WTC11 (cell line): ENCODE results near the gene STAB1. TPM values are rescaled to one million over a fixed set of nuclear protein-coding genes. Genes with fewer than 3 reads are reported as not detected.

Experiments
- ATAC-seq: fragments of 200-7000 bp; cut with Tn5 transposase; 2 replicates; pipeline ENCODE4 v1.10.0; 2021; ENCODE audit warnings: mild to moderate bottlenecking, moderate library complexity
- CTCF ChIA-PET: fragments of 300-600 bp; sonication (Branson Sonifier 250); formaldehyde crosslinking; loops from one replicate; lab custom pipeline; 2021; ENCODE audit warnings: antibody characterized with exemption; lab: Charles Lee
- POLR2A ChIA-PET: fragments of 350-600 bp; sonication (Branson Sonifier 250); formaldehyde crosslinking; loops from one replicate; lab custom pipeline; 2021; ENCODE audit warnings: antibody characterized with exemption; lab: Charles Lee
- DNase-seq: peaks from one replicate; pipeline ENCODE4 v3.0.0; 2021; ENCODE audit warnings: low spot score
- H3K27ac Mint-ChIP-seq: 2 replicates; pipeline ENCODE4 v1.8.0; 2021; ENCODE audit warnings: mixed read lengths
- H3K27me3 Mint-ChIP-seq: 2 replicates; pipeline ENCODE4 v1.8.0; 2021; ENCODE audit warnings: low read depth, mild to moderate bottlenecking, moderate library complexity, mixed read lengths
- H3K36me3 Mint-ChIP-seq: 2 replicates; pipeline ENCODE4 v1.8.0; 2021; ENCODE audit warnings: mixed read lengths
- H3K4me1 Mint-ChIP-seq: 2 replicates; pipeline ENCODE4 v1.8.0; 2022; ENCODE audit warnings: mixed read lengths
- H3K4me3 Mint-ChIP-seq: 2 replicates; pipeline ENCODE4 v1.8.0; 2021; ENCODE audit warnings: mild to moderate bottlenecking, moderate library complexity, mixed read lengths
- H3K9me3 Mint-ChIP-seq: 2 replicates; pipeline ENCODE4 v1.8.0; 2021; ENCODE audit warnings: mixed read lengths
- ATF1 ChIP-seq: sonication (generic); formaldehyde crosslinking; IDR thresholded peaks from 2 replicates; pipeline ENCODE4 v1.8.1; 2023; ENCODE audit warnings: mild to moderate bottlenecking, moderate library complexity, missing genetic modification reagents
- CREB1 ChIP-seq: sonication (generic); formaldehyde crosslinking; IDR thresholded peaks from 2 replicates; pipeline ENCODE4 v1.8.0; 2023; ENCODE audit warnings: mild to moderate bottlenecking, missing genetic modification reagents
- CREM ChIP-seq: sonication (generic); formaldehyde crosslinking; IDR thresholded peaks from 2 replicates; pipeline ENCODE4 v1.8.1; 2022; ENCODE audit warnings: mild to moderate bottlenecking, missing genetic modification reagents, moderate library complexity
- ESRRA ChIP-seq: sonication (generic); formaldehyde crosslinking; IDR thresholded peaks from 2 replicates; pipeline ENCODE4 v1.8.1; 2022; ENCODE audit warnings: mild to moderate bottlenecking, missing genetic modification reagents, borderline replicate concordance
- JAZF1 ChIP-seq: fragments of 250-450 bp; sonication (Bioruptor Pico); IDR thresholded peaks from 2 replicates; pipeline ENCODE4 v1.9.0; 2021; ENCODE audit warnings: moderate library complexity, mild to moderate bottlenecking, inconsistent platforms
- KAT7 ChIP-seq: sonication (generic); formaldehyde crosslinking; IDR thresholded peaks from 2 replicates; pipeline ENCODE4 v1.8.1; 2023; ENCODE audit warnings: missing genetic modification reagents, mild to moderate bottlenecking, borderline replicate concordance
- MLX ChIP-seq: sonication (generic); formaldehyde crosslinking; IDR thresholded peaks from 2 replicates; pipeline ENCODE4 v1.8.1; 2023; ENCODE audit warnings: mild to moderate bottlenecking, missing genetic modification reagents, moderate library complexity
- NFYB ChIP-seq: sonication (generic); formaldehyde crosslinking; conservative IDR thresholded peaks from 2 replicates; pipeline ENCODE4 v1.8.0; 2022; ENCODE audit warnings: low read depth, missing genetic modification reagents
- TCF7 ChIP-seq: sonication (generic); formaldehyde crosslinking; IDR thresholded peaks from 2 replicates; pipeline ENCODE4 v1.8.0; 2022; ENCODE audit warnings: mild to moderate bottlenecking, low read depth, missing genetic modification reagents, moderate library complexity
- ZNF219 ChIP-seq: sonication (generic); formaldehyde crosslinking; IDR thresholded peaks from 2 replicates; pipeline ENCODE4 v1.8.0; 2023; ENCODE audit warnings: missing genetic modification reagents, mild to moderate bottlenecking, borderline replicate concordance
- ZNF396 ChIP-seq: fragments of 250-450 bp; sonication (Bioruptor Pico); IDR thresholded peaks from 2 replicates; pipeline ENCODE4 v1.8.0; 2021; ENCODE audit warnings: mild to moderate bottlenecking, moderate library complexity, borderline replicate concordance
- ZNF416 ChIP-seq: fragments of 250-450 bp; sonication (Bioruptor Pico); IDR thresholded peaks from 2 replicates; pipeline ENCODE4 v1.9.0; 2021; ENCODE audit warnings: mild to moderate bottlenecking, inconsistent platforms
- ZNF425 ChIP-seq: fragments of 250-450 bp; sonication (Bioruptor Pico); conservative IDR thresholded peaks from 2 replicates; pipeline ENCODE4 v1.9.0; 2021; ENCODE audit warnings: mild to moderate bottlenecking
- total RNA-seq: library from RNA; stranded (reverse); gene quantifications from 3 replicates; pipeline ENCODE4 v1.2.3, GENCODE V29; 2021
- TF ChIP-seq, protein P1 (sequence below): fragments of 250-450 bp; sonication (Bioruptor Pico); IDR thresholded peaks from 2 replicates; pipeline ENCODE4 v1.9.0; 2021; ENCODE audit warnings: moderate library complexity, mild to moderate bottlenecking, inconsistent platforms, borderline replicate concordance
- TF ChIP-seq, protein P2 (sequence below): sonication (generic); formaldehyde crosslinking; IDR thresholded peaks from 2 replicates; pipeline ENCODE4 v1.8.1; 2022; ENCODE audit warnings: mild to moderate bottlenecking, missing genetic modification reagents, moderate library complexity, borderline replicate concordance
- TF ChIP-seq, protein P3 (sequence below): sonication (generic); formaldehyde crosslinking; IDR thresholded peaks from 2 replicates; pipeline ENCODE4 v1.8.0; 2023; ENCODE audit warnings: mild to moderate bottlenecking, missing genetic modification reagents
- TF ChIP-seq, protein P4 (sequence below): fragments of 250-450 bp; sonication (Bioruptor Pico); IDR thresholded peaks from 2 replicates; pipeline ENCODE4 v1.9.0; 2021; ENCODE audit warnings: mild to moderate bottlenecking
- TF ChIP-seq, protein P5 (sequence below): sonication (generic); formaldehyde crosslinking; IDR thresholded peaks from 2 replicates; pipeline ENCODE4 v1.8.1; 2023; ENCODE audit warnings: mild to moderate bottlenecking, missing genetic modification reagents

Gene STAB1
- total RNA-seq, 1 experiment from 2014 or later = 1.9 TPM

- H3K4me3 Mint-ChIP-seq = no peak overlapping the region
- ATAC-seq (no peak), DNase-seq (no peak)
- H3K4me1 Mint-ChIP-seq = no peaks in the 10 kb centered on the region
- peaks cover 33% of the 10 kb centered on the region for H3K36me3 Mint-ChIP-seq
- H3K27ac Mint-ChIP-seq = no peak overlapping the region; the same call in 1 of the 2 replicates
- H3K9me3 Mint-ChIP-seq = no peaks in the 10 kb centered on the region
- ChIA-PET CTCF (interaction anchor here (0.6 kb wide), 1 partner anchor 387 kb away, joined by 5 read pairs; no protein-coding TSS in a partner anchor), POLR2A (no interaction called here)
- TF ChIP-seq ZNF425 (CRISPR knock-in tag) = no peak
- TF ChIP-seq, protein P1, sequence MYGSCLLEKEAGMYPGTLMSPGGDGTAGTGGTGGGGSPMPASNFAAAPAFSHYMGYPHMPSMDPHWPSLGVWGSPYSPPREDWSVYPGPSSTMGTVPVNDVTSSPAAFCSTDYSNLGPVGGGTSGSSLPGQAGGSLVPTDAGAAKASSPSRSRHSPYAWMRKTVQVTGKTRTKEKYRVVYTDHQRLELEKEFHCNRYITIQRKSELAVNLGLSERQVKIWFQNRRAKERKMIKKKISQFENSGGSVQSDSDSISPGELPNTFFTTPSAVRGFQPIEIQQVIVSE (CRISPR knock-in tag) = no peak
- TF ChIP-seq, protein P2, sequence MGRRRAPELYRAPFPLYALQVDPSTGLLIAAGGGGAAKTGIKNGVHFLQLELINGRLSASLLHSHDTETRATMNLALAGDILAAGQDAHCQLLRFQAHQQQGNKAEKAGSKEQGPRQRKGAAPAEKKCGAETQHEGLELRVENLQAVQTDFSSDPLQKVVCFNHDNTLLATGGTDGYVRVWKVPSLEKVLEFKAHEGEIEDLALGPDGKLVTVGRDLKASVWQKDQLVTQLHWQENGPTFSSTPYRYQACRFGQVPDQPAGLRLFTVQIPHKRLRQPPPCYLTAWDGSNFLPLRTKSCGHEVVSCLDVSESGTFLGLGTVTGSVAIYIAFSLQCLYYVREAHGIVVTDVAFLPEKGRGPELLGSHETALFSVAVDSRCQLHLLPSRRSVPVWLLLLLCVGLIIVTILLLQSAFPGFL (CRISPR knock-in tag) = no peak
- TF ChIP-seq CREM (CRISPR knock-in tag) = no peak
- no peaks in the 10 kb centered on the region for H3K27me3 Mint-ChIP-seq
Observed at GRCh38 chr3:52469001-52469400, 26.1 kb upstream of the STAB1 start.

- no peaks in the 10 kb centered on the region for H3K27me3 Mint-ChIP-seq
- no peaks in the 10 kb centered on the region for H3K4me1 Mint-ChIP-seq
- no peak overlapping the region for H3K4me3 Mint-ChIP-seq
- ATAC-seq = no peak
- peaks cover 41% of the 10 kb centered on the region for H3K36me3 Mint-ChIP-seq
- TF ChIP-seq, protein P3, sequence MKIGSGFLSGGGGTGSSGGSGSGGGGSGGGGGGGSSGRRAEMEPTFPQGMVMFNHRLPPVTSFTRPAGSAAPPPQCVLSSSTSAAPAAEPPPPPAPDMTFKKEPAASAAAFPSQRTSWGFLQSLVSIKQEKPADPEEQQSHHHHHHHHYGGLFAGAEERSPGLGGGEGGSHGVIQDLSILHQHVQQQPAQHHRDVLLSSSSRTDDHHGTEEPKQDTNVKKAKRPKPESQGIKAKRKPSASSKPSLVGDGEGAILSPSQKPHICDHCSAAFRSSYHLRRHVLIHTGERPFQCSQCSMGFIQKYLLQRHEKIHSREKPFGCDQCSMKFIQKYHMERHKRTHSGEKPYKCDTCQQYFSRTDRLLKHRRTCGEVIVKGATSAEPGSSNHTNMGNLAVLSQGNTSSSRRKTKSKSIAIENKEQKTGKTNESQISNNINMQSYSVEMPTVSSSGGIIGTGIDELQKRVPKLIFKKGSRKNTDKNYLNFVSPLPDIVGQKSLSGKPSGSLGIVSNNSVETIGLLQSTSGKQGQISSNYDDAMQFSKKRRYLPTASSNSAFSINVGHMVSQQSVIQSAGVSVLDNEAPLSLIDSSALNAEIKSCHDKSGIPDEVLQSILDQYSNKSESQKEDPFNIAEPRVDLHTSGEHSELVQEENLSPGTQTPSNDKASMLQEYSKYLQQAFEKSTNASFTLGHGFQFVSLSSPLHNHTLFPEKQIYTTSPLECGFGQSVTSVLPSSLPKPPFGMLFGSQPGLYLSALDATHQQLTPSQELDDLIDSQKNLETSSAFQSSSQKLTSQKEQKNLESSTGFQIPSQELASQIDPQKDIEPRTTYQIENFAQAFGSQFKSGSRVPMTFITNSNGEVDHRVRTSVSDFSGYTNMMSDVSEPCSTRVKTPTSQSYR (CRISPR knock-in tag) = no peak
- TF ChIP-seq MLX (CRISPR knock-in tag) (no peak), ESRRA (no peak), KAT7 (CRISPR knock-in tag) (no peak), CREB1 (CRISPR knock-in tag) (no peak), TCF7 (CRISPR knock-in tag) (no peak), JAZF1 (CRISPR knock-in tag) (no peak), NFYB (CRISPR knock-in tag) (no peak), ZNF219 (no peak), ZNF416 (no peak), ZNF396 (CRISPR knock-in tag) (no peak), CREM (CRISPR knock-in tag) (no peak), ATF1 (CRISPR knock-in tag) (no peak)
- TF ChIP-seq, protein P4, sequence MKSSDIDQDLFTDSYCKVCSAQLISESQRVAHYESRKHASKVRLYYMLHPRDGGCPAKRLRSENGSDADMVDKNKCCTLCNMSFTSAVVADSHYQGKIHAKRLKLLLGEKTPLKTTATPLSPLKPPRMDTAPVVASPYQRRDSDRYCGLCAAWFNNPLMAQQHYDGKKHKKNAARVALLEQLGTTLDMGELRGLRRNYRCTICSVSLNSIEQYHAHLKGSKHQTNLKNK = no peak
- TF ChIP-seq, protein P5, sequence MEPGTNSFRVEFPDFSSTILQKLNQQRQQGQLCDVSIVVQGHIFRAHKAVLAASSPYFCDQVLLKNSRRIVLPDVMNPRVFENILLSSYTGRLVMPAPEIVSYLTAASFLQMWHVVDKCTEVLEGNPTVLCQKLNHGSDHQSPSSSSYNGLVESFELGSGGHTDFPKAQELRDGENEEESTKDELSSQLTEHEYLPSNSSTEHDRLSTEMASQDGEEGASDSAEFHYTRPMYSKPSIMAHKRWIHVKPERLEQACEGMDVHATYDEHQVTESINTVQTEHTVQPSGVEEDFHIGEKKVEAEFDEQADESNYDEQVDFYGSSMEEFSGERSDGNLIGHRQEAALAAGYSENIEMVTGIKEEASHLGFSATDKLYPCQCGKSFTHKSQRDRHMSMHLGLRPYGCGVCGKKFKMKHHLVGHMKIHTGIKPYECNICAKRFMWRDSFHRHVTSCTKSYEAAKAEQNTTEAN (CRISPR knock-in tag) = no peak
- TF ChIP-seq, protein P2 (CRISPR knock-in tag) = no peak
- CTCF ChIA-PET = interaction anchor here (0.9 to 2.3 kb wide), 6 partner anchors 9 to 86 kb away, joined by 3 to 12 read pairs (median 4); partner anchors contain the start of gene STAB1
- H3K9me3 Mint-ChIP-seq = no peaks in the 10 kb centered on the region
- POLR2A ChIA-PET = no interaction called here
- no peak for DNase-seq
- no peak overlapping the region for H3K27ac Mint-ChIP-seq
Observed at GRCh38 chr3:52470920-52471319, 24.2 kb upstream of the STAB1 start.
